HEK293T (cell line): ENCODE results near the gene CEP41.

Experiments used
- CTCF ChIA-PET: fragments of 350-600 bp; formaldehyde crosslinking; extraction: SDS; loops from one replicate; lab custom pipeline; 2021; ENCODE audit warnings: antibody characterized with exemption, inconsistent platforms; lab: Yijun Ruan, JAX
- POLR2A ChIA-PET: fragments of 350-600 bp; formaldehyde crosslinking; extraction: SDS; loops from one replicate; lab custom pipeline; 2020; ENCODE audit warnings: antibody characterized with exemption, inconsistent platforms; lab: Yijun Ruan, JAX
- DNase-seq: peaks from one replicate; pipeline ENCODE4 v3.0.0; 2012; ENCODE audit warnings: mixed read lengths; ENCODE audit errors: extremely low spot score
- ARNT ChIP-seq: fragments of 450-650 bp; IDR thresholded peaks from 2 replicates; pipeline ENCODE4 v1.6.1; 2017; ENCODE audit warnings: mild to moderate bottlenecking
- BHLHE40 ChIP-seq: fragments of 450-650 bp; IDR thresholded peaks from 2 replicates; pipeline ENCODE4 v1.6.1; 2016; ENCODE audit warnings: mild to moderate bottlenecking, moderate library complexity, borderline replicate concordance
- CTBP1 ChIP-seq: fragments of 450-650 bp; IDR thresholded peaks from 2 replicates; pipeline ENCODE4 v1.6.1; 2016; ENCODE audit warnings: borderline replicate concordance
- ELF4 ChIP-seq: fragments of 450-650 bp; IDR thresholded peaks from 2 replicates; pipeline ENCODE4 v1.6.1; 2017; ENCODE audit warnings: antibody characterized with exemption
- FOXA1 ChIP-seq: fragments of 450-650 bp; IDR thresholded peaks from 2 replicates; pipeline ENCODE4 v1.6.1; 2016; ENCODE audit warnings: mild to moderate bottlenecking
- FOXK2 ChIP-seq: fragments of 450-650 bp; IDR thresholded peaks from 2 replicates; pipeline ENCODE4 v1.6.1; 2016; ENCODE audit warnings: mild to moderate bottlenecking
- FOXM1 ChIP-seq: fragments of 450-650 bp; IDR thresholded peaks from 2 replicates; pipeline ENCODE4 v1.6.1; 2017; ENCODE audit warnings: mild to moderate bottlenecking, borderline replicate concordance
- HDGF ChIP-seq: fragments of 450-650 bp; IDR thresholded peaks from 2 replicates; pipeline ENCODE4 v1.6.1; 2017; ENCODE audit warnings: antibody characterized with exemption, borderline replicate concordance
- L3MBTL2 ChIP-seq: fragments of 450-650 bp; conservative IDR thresholded peaks from 2 replicates; pipeline ENCODE4 v1.6.1; 2016; ENCODE audit warnings: mild to moderate bottlenecking
- LEF1 ChIP-seq: fragments of 450-650 bp; IDR thresholded peaks from 2 replicates; pipeline ENCODE4 v1.6.1; 2017; ENCODE audit warnings: mild to moderate bottlenecking, borderline replicate concordance
- NFRKB ChIP-seq: fragments of 450-650 bp; IDR thresholded peaks from 2 replicates; pipeline ENCODE4 v1.6.1; 2016; ENCODE audit warnings: mild to moderate bottlenecking, moderate library complexity
- SP1 ChIP-seq: fragments of 450-650 bp; IDR thresholded peaks from 2 replicates; pipeline ENCODE4 v1.6.1; 2017
- SUZ12 ChIP-seq: fragments of 450-650 bp; IDR thresholded peaks from 2 replicates; pipeline ENCODE4 v1.6.1; 2016; ENCODE audit warnings: mild to moderate bottlenecking
- TARDBP ChIP-seq: fragments of 450-650 bp; IDR thresholded peaks from 2 replicates; pipeline ENCODE4 v1.6.1; 2016
- ZNF384 ChIP-seq: fragments of 450-650 bp; IDR thresholded peaks from 2 replicates; pipeline ENCODE4 v1.6.1; 2016
- TF ChIP-seq, protein P1 (sequence below): fragments of 450-650 bp; IDR thresholded peaks from 2 replicates; pipeline ENCODE4 v1.6.1; 2016

CEP41 gene

DNA sequence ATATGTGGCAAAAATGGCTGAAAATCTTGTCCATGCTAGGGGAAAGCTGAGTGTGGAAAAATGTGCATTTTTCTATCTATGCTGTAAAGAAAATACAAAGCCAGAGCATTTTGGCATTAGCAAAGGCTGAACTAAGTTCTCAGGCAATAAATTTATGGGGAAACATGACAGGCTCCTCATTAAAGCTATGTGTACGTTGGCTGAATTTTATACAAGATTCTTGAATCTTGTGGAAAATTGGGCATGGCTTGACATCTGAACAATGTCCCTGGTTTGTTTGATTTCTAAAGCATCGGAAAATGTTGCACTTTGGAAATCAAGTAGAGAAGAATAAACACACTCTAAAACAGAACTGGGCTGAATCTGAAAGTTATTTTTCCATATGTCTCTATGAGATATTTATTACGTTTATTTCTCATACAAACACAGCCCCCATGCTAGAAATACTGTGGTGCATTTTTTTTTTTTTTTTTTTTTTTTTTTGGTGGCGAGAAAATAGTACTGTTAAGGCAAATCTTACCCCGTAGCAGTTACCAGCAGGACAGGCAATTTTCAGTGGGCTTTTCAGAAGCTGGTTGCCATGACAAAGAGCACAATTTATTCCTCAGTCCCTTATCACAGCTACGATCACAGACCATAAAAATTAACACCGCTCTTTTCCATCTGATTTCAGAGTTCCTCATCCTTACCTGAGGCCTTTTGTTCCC is 43.6 kb downstream of the CEP41 start:
- ChIA-PET POLR2A (no interaction called here), CTCF (no interaction called here)
- TF ChIP-seq ZNF384, result no peak
- TF ChIP-seq SUZ12, result no peak
- TF ChIP-seq L3MBTL2, result no peak
- no peak for TF ChIP-seq ELF4
- no peak for TF ChIP-seq NFRKB
- no peak for TF ChIP-seq HDGF
- TF ChIP-seq BHLHE40, result no peak
- TF ChIP-seq FOXK2, result no peak
- TF ChIP-seq FOXA1, result no peak

DNA sequence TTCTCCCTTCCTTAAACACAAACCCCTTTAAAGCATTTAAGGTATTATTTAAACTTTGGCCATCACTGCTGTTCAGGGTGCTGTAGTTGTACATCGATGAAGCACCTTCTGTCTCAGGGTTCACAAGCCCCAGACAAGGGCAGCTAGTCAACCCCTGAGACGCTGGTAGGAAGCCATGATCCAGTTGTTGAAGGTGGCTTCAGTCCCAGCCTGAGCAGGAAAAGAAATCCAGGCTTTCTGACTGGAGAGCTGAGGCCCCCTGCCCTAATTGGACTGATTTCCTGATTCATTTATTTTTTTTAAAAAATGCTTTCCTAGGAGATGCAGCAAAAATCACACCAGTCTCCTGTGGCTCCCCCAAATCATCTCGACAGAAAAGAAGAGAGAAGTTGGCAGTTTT is 44.7 kb downstream of the CEP41 start:
- TF ChIP-seq L3MBTL2 (no peak), LEF1 (no peak), FOXM1 (no peak), CTBP1 (no peak), SP1 (no peak), ELF4 (no peak), NFRKB (no peak), FOXK2 (no peak), BHLHE40 (no peak), SUZ12 (no peak), ZNF384 (no peak), FOXA1 (no peak)
- DNase-seq, result no peak
- CTCF ChIA-PET, result interaction anchor here (1.2 kb wide), 1 partner anchor 12 kb away, joined by 3 read pairs; no protein-coding TSS in a partner anchor
- POLR2A ChIA-PET, result no interaction called here

More for the DNA sequence above, 43.6 kb downstream of the CEP41 start:
- DNase-seq, result no peak

DNA sequence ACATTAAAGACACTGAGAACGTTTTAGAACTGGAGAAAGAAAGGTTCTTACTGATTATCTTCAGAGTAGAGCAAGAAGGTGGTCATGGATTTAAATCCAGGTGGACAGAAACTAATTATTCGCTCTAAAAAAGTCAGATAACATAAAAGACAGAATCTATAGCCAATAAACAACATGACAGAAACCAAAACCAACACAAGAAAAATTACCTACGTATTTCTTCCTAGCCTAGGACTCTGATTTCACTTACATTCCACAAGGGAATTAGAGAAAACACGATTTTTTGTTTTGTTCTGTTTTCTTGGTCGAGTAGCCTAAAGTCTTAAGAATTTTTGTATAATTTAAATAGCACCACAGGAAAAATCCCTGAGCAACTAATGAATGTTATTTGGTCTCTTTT is 45.4 kb downstream of the CEP41 start:
- no peak for DNase-seq
- POLR2A ChIA-PET, result no interaction called here
- CTCF ChIA-PET, result interaction anchor here (1.2 kb wide), 1 partner anchor 11 kb away, joined by 3 read pairs; no protein-coding TSS in a partner anchor
- TF ChIP-seq NFRKB (no peak), HDGF (no peak), L3MBTL2 (no peak), TARDBP (no peak), FOXM1 (no peak), LEF1 (no peak), FOXK2 (no peak)

DNA sequence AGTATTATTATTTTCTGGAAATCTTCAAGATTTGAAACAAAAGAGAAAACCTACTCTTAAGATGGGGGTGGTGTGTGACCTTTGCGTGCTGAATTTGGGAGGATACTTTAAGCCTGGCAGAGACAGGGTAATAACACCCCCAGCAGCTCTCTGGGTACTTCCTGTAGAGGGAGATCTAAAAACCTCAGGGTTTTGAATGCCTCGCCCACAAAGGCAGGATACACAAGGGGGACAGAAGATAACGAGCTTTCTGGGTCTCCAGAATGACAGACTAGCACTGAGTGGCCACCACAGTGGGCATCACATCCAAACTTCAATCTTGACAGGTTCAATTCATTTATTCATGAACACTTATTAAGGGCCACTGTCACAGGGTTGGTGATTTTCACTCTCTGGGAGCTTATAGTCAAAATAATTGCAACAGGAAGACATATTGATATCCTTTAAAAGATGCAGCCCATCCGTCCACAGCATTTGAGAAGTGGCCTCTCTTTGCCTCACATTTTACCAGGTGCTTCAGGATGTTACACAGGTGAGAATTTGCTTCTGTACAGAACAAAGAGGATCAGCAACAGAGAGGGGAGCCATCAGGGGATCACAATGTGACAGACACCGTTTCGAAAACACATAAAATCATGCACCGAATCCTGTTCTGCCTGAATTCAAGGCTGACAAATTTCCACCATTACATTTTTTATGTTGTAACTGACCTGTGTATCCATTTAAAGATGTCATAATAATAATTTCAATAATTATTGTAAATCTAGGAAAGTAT is 46.2 kb downstream of the CEP41 start:
- DNase-seq, result no peak
- ChIA-PET CTCF (no interaction called here), POLR2A (no interaction called here)
- TF ChIP-seq LEF1 (no peak), ARNT (no peak), FOXM1 (no peak), HDGF (no peak), ELF4 (no peak), FOXK2 (no peak), NFRKB (no peak), FOXA1 (no peak), CTBP1 (no peak)

DNA sequence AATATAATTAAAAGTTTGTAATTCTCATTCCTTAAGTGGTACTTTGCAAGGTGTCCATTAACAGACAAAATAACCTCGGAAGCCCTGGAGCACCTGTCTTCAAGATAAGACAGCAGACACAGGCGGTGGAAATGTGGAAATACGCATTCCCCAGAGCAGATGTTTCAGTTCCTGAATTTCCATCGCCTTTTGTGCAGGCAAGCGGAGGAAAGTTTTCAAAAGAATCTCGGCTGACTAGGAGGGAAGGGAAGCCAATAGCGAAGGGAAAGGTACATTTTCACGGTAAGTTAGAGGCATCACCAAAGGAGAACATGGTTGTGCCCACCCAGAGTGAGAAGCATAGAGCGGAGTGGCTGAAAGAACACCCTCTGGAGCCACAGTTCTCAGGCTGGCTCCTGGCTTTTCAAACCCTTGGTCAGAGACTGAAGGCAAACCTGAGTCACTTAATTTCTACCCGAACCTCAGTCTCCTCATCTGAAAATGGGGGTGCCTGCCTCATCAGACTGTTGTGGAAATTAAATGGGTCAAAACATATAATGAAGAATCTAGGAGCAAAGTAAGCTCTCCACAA is 46.9 kb downstream of the CEP41 start:
- ChIA-PET POLR2A (no interaction called here), CTCF (no interaction called here)
- DNase-seq, result no peak
- no peak for TF ChIP-seq FOXA1
- TF ChIP-seq NFRKB, result no peak
- TF ChIP-seq FOXK2, result no peak
- no peak for TF ChIP-seq SUZ12
- no peak for TF ChIP-seq BHLHE40
- TF ChIP-seq, protein P1, sequence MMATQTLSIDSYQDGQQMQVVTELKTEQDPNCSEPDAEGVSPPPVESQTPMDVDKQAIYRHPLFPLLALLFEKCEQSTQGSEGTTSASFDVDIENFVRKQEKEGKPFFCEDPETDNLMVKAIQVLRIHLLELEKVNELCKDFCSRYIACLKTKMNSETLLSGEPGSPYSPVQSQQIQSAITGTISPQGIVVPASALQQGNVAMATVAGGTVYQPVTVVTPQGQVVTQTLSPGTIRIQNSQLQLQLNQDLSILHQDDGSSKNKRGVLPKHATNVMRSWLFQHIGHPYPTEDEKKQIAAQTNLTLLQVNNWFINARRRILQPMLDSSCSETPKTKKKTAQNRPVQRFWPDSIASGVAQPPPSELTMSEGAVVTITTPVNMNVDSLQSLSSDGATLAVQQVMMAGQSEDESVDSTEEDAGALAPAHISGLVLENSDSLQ, result no peak

DNA sequence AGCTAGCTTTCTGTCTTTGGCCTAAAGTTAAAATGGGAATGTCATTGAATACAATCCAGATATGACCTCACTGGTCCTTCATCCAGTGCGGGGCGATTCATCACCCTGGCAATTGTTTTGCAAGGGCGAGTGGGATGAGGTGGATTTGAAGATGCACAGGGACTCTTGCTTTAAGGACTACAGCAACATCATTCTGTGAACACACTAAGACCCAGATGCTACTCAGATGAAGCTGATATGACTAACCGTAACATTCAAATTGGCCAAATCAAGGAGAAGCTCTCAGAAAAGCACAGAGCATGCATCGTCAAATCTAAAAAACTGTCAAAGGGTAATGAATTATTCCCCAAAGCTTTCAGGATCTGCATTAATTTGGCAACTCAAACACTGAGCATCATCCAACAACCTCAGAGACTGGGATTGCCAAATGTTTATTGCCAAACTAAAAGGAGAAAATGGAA is 47.7 kb downstream of the CEP41 start:
- no peak for DNase-seq
- CTCF ChIA-PET, result no interaction called here

DNA sequence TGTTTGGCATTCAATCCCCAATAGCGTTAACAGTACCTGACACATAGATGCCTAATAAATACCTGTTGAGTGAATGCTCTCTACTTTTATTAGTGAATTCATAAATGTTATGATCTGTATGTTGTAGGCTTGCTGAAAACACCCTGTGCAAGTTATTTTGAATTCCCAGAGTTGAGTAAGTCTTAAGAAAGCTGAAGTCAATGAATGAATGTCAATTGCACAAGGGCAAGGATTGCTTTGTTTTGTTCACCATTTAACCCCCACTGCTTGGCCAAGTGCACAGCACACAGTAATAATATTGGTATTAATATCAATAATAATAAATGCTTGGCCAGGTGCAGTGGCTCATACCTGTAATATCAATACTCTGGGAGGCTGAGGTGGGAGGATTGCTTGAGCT is 50.3 kb downstream of the CEP41 start:
- TF ChIP-seq ZNF384, result no peak
- no peak for TF ChIP-seq BHLHE40
- POLR2A ChIA-PET, result no interaction called here
- CTCF ChIA-PET, result no interaction called here
- no peak for DNase-seq

More for the DNA sequence above, 47.7 kb downstream of the CEP41 start:
- POLR2A ChIA-PET, result interaction anchor here (0.9 to 1.2 kb wide), 2 partner anchors 22 to 188 kb away, joined by 3 to 4 read pairs; partner anchors contain the start of gene TMEM209
- TF ChIP-seq FOXA1, result no peak

DNA sequence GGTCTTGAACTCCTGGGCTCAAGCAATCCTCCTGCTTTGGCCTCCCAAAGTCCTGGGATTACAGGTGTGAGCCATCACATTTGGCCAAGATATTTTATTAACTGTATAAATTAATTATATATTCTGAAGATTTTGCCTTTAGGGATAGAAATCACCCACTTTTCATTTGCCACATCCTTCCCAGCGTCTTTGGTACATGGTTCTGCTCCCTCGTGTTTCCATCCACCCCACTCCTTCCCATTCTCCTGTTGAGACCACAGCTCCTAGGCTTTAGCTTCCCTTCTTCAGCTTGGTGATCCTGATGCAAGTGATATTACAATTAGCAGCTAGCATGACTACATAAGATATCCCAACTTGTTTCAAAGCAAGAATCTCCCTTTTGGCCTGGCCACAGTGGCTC is 52.1 kb downstream of the CEP41 start:
- ChIA-PET POLR2A (no interaction called here), CTCF (no interaction called here)

More for the DNA sequence above, 52.1 kb downstream of the CEP41 start:
- no peak for DNase-seq
- no peak for TF ChIP-seq FOXK2
- no peak for TF ChIP-seq NFRKB
- TF ChIP-seq BHLHE40, result no peak
- TF ChIP-seq ZNF384, result no peak
- no peak for TF ChIP-seq ARNT
- TF ChIP-seq CTBP1, result no peak
